ENCODE results near the gene HHIP. TPM values are rescaled to one million over a fixed set of nuclear protein-coding genes. Genes with fewer than 3 reads are reported as not detected.

HHIP gene
- total and polyA plus RNA-seq, 4 donors: 3.3 to 14.0 (median 6.6) TPM

Small RNAs within 50 kb of the gene (small RNA-seq; reads per million reads assigned to genes)
- not detected for gene RF02271
